HG02981 (cell line): Measurements from ENCODE around the gene DENND4A.
"Not testable (repeated sequence)": the region's sequence is repeated elsewhere in the genome, so short reads cannot be mapped to it uniquely, and the experiment has no call there.

ENCODE experiments used
- ATAC-seq: cut with Tn5 transposase; IDR thresholded peaks from one replicate; pipeline ENCODE4 v1.9.1; 2021; ENCODE audit warnings: mild to moderate bottlenecking, moderate library complexity; ENCODE audit not compliant: unreplicated experiment

The DENND4A gene

GRCh38 chr15:65761210-65761926, 30.7 kb downstream of the DENND4A start:
- no peak for ATAC-seq

DNA sequence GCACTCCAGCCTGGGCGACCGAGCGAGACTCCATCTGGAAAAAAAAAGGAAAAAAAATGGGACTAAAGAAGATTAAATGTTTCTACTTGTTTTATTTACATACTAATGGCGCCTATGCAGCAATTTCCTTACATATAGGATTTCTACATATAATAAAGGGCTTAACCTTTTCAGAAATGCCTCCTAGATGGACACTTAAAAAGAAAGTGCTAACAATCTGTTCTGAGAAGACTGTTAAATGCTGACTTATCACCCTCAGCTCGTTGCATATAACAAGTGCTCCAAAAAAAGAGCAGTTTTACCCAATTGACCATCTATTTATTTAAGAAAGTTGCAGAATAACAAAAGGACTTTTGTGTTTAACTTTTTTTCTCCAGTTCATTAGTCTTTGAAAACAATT, 32.7 kb downstream of the DENND4A start:
- no peak for ATAC-seq

GRCh38 chr15:65758242-65758641, 33.9 kb downstream of the DENND4A start:
- no peak for ATAC-seq

GRCh38 chr15:65757256-65757655, 34.8 kb downstream of the DENND4A start:
- no peak for ATAC-seq

DNA sequence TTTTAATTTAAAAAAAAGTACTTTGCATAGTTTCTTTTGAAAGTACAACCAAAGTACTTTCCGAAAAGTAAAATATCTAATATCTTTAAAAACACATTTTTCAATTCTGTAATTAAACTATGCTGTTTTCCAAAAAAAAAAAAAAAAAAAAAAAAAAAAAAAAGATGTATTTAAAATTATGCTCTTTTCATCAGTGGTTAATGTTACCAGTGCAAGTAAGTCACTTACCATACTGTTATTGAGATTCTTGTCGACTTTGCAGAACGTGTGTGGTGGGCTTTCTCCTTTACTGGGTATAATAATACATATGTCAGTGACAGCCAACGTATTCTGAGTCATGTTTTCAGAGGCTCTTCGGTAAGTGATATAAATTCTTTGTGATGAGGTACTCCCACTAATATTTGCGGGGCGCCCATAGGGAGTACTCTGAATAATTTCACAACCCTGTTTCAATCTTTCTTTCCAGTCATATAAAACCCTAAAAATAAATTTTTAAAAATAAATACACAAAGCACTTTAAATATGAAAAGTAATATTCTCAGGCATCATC, 39.9 kb downstream of the DENND4A start:
- ATAC-seq, result no peak

DNA sequence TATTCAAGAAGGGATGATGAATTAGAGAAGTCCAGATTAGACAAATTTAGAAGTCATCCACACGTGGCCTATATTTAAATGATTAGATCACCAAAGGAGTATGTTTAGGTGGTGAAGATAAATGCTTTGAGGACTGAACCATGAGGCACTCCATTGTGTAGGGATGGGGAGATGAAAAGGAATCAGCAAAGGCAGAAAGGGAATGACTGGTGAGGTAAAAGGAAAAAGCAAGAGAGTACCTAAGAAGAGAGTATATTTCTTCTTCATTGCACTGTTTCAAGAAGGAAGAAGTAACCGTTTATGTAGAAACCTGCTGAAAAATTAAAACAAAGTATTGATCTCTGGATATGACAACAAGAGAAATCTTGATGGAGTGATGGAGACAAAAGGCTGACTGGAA, 40.7 kb downstream of the DENND4A start:
- no peak for ATAC-seq

GRCh38 chr15:65747265-65747664, 44.8 kb downstream of the DENND4A start:
- ATAC-seq, result no peak

- ATAC-seq, result no peak
Measured at GRCh38 chr15:65743637-65744252, 48.3 kb downstream of the DENND4A start.

GRCh38 chr15:65740148-65740547, 51.9 kb downstream of the DENND4A start:
- ATAC-seq, result no peak

DNA sequence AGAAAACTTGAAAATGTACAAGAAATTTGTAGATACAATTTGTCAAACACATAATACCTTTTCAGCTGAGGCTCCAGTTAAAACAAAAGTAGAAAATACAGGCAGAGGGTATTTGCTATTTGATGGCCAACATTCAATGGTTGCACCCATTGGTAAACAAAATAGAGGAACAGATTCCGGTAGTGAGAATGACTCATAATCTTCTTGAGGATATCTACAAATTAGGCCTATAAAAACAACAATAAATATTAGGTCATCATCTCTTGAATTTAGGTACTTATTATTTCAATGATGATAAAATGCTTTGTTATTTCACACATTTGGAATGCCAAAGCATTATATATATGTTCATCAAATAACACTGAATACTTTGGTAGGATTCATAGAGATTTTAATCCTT, 53.4 kb downstream of the DENND4A start:
- no peak for ATAC-seq

DNA sequence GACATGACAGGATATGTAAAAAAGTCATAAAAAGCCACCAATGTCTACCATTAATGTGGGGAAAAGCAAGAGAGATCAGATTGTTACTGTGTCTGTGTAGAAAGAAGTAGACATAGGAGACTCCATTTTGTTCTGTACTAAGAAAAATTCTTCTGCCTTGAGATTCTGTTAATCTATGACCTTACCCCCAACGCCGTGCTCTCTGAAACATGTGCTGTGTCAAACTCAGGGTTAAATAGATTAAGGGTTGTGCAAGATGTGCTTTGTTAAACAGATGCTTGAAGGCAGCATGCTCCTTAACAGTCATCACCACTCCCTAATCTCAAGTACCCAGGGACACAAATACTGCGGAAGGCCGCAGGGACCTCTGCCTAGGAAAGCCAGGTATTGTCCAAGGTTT, 58.5 kb downstream of the DENND4A start:
- ATAC-seq, result not testable (repeated sequence)

GRCh38 chr15:65732698-65733097, 59.4 kb downstream of the DENND4A start:
- no peak for ATAC-seq

- no peak for ATAC-seq
Measured at GRCh38 chr15:65731926-65732325, 60.2 kb downstream of the DENND4A start.

- no peak for ATAC-seq
Measured at GRCh38 chr15:65730549-65731172, 61.4 kb downstream of the DENND4A start.

DNA sequence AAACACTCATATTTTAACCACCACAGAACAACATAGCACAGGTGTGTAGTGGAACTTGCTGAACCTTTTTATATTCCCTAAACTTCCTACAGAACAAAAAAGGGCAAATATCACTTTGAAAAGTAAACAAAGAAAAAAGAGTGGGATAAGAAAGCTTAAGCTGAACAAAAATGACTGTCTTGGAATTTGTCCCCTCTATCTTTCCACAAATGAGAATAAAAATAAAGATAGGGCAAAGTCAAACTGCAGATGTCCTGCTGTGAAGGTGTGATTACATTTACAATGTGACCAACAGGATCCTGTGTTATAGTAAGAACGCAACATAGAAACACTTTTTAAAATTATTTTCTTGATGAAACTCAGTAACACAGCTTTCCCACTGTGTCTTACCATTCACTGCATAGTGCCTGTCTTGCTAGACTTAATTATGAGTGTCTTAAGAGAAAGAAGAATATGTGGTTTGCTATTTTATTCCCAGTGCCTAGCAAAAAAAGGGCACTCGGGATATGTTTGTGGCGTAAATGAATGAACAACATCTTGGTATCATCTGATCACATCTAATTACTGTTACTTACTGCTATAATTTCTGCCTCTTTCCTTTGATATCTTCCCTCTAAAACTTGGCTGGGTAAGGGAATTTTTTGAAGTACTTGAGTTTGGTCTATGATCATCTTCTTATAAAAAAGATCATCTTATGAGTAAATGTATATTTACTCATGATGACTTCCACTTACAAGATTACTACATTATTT, 67.5 kb downstream of the DENND4A start:
- no peak for ATAC-seq

- no peak for ATAC-seq
Measured at GRCh38 chr15:65723876-65724275, 68.2 kb downstream of the DENND4A start.

- ATAC-seq, result no peak
Measured at GRCh38 chr15:65722191-65722590, 69.9 kb downstream of the DENND4A start.

GRCh38 chr15:65712415-65712814, 79.7 kb downstream of the DENND4A start:
- no peak for ATAC-seq

- no peak for ATAC-seq
Measured at GRCh38 chr15:65695081-65695480, 97.0 kb downstream of the DENND4A start.

DNA sequence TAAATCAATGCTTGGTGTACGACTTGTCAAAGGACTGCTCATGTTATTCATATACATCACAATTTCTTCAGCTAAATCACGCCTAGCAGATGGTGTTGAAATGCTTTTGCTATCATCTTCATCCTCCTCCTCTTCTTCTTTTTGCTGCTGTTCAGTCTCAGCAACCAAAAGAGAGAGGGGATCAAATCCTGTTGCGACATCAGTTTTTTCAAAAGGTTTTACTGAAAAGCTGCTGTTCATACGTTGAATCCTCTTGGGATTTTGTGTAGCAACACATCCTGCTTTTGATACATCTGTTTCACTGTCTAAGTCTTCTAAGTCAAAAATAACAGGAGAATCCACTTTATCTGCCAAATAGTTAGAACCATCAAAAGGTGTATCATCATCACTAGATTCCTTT, 101.3 kb downstream of the DENND4A start:
- ATAC-seq, result no peak

- ATAC-seq, result no peak
Measured at GRCh38 chr15:65690173-65690572, 101.9 kb downstream of the DENND4A start.
